ENCODE data around the gene CRELD2.

The CRELD2 gene

DNA sequence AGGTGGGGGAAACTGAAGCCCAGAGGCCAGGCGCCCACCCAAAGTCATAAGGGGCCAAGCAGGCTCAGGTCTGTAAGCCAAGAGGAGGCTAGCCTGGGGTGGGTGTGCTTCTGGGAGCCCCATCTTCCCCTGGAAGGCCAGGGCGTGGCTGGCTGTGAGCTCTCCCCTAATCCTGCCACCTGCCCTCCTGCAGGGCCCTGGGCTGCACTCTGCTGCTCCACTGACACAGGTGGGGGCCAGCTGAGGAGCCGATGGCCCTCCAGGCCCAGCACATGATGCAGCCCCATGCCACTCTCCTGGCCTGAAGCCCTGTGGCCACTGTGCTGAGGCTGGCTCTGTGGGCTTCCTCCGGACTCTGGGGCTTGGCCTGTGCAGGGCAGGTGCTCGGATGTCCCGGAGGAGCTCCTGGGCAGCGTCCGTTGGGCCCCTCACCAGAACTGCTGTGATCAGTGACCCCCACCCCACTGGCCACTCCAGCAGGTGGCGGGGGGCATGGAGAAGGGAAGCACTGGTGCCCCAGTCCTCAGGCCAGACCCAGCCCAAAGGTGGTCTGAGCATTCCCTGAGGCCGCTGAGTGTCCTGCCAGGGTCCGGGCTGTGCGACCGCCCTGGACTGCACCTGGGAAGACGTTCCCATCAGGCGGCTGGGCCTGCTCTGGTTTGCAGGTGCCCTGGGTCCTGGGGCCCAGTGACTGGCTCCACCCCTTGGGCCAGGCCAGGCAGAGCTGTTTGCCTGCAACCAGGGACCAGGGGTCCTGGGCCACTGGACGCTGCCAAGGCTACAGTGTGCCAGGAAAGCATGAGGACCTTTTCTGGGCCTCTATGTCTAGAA is 50.6 kb downstream of the CRELD2 start:
- no peak for DNase-seq (ENCODE audit: low spot score)

DNA sequence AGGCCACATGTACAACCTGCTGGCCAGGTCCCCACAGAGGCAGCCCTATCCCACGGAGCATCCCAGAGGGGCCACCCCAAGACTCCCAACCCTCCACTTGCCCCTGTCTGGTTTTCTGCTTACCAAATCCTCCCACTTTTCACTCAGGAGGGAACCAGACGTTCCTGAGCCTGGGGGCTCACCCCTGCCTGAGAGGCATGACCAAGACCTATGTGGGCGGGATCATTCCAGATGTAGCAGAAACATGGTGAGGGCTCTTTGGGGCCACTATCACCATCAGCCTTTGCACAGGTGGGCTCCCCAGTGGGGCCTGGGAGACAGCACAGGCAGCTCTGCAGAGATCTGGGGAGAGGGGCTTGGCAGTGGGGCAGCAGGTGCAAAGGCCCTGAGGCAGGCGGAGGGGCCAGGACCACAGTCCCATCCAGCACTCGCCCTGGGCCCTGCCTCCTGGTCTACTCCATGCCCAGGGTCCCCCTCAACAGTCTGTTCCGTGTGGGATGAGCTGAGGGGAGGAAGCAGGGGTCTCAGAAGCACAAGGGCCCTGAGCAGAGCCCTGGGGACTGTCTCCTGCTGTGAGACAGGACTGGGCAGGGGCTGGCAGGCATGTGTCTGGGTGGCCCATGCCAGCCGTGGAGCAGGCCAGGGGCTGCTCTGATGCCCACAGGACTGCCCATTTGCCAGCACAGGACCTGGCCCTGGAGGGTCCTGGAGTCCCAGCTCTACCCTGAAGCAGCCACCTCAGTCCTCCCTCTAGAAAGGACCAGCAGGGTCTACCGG is 51.5 kb downstream of the CRELD2 start:
- DNase-seq (ENCODE audit: low spot score), result no peak

DNA sequence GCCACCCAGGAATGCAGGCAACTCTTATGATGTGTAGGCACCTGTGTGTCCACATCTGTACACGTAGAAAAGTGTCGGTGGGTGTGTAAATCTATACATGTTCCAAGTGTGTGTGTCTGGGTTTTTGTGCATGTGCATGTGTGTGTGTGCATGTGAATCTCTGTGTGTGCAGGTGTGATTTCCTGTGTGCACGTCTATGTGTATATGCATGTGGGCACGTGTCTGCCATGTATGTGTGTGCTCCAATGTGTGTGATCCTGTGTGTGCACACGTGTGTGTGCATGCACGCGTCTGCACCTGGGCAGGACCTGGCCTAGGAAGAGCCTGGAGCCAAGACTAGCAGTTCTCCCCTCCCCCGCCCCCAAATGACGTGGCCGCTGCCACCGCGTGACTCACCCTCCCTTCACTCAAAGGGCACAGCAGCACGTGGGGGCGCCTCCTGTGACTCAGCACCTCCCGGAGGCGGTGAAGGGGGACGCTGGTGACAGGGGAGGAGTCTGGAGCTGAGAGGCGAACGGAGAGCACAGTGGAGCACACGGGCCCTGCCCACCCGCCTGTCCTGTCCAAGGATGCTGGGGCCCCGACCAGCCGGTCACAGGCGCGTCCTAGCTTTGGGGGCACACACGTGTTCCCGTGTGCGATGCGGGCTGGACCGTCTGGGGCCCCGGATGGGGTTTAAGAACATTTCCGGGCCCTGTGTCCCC is 52.2 kb downstream of the CRELD2 start:
- DNase-seq (ENCODE audit: low spot score), result peak; percentile 97

DNA sequence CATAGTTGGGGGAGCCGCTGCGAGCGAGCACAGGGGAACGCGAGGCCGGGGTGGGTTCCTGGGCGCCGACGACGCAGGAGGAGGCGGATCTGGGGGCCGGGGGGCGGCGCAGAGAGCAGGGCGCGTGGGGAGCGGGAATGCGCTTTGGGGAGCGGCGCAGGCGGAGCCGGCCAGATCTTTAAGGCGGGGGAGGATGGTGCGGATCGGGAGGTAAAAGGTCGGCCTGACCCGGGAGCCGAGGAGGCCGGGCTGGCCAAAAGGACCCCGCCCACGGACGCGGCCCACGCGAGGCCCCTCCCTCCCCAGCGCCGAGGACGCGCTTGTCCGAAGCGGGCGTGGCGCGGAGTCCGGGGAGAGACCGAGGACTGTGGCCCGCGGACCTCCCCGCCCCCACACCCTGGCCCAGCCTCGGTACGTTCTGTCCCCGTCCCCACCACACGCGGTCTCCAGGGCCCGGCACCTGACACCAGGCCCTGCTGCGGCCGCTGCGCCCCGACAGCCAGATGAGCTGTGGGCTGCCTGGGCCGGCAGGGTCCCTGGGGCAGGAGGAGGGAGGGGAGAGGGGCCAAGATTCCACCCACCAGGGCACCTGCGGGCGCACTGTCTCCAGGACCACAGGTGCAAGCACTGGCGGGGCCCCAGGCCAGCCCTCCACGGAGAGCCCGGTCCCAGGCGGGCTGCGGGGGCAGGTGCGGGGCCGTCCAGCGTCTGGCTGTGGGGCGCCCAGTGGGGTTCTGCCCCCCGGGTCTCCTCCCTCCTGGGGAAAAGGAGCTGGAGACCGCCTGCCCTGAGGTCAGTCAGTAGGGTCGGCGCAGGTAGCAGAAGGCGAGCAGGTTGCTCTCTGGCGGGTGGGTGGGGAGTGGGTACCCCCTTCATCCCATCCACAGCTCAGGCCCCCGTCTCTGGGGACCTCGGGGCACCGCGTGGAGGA is 53.1 kb downstream of the CRELD2 start:
- peak; percentile 86 for DNase-seq (ENCODE audit: low spot score)

DNA sequence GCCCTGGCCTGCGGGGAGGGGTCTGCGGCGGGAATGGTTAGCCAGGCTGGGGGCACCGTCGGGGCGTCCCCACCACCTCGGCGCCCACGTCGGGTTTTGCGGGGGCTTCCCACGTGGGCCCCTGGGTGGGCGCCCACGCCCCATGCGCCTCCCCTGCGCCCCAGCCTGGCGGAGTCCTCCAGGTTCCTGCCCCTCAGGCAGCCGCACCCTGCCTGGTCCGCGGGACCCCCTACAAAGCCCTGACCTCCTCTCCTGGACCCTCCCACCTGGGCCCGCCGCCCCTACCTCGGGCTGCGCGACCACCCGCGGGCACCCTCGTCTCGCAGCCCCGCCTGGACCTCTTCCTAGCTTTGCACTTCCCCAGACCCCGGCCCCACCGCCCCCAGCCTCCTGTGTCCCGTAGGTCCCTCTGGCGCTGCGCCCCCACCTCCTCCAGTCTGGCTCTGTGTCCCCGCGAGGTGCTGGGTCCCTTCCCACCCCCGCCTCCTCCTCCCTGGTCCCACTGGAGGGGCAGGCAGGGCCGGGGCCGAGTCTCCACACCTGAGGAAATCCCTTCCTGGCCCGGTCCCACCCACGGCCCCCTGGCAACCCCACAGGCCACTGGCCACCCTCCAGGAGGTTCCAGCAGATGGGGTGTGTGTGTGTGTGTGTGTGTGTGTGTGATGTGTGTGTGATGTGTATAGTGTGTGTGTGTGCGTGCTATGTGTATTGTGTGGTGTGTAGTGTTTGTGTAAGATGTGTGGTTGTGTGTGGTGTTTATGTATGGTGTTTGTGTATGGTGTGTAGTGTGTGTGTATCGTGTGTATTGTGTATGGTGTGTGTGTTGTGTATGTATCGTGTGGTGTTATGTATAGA is 54.0 kb downstream of the CRELD2 start:
- no peak for DNase-seq (ENCODE audit: low spot score)

DNA sequence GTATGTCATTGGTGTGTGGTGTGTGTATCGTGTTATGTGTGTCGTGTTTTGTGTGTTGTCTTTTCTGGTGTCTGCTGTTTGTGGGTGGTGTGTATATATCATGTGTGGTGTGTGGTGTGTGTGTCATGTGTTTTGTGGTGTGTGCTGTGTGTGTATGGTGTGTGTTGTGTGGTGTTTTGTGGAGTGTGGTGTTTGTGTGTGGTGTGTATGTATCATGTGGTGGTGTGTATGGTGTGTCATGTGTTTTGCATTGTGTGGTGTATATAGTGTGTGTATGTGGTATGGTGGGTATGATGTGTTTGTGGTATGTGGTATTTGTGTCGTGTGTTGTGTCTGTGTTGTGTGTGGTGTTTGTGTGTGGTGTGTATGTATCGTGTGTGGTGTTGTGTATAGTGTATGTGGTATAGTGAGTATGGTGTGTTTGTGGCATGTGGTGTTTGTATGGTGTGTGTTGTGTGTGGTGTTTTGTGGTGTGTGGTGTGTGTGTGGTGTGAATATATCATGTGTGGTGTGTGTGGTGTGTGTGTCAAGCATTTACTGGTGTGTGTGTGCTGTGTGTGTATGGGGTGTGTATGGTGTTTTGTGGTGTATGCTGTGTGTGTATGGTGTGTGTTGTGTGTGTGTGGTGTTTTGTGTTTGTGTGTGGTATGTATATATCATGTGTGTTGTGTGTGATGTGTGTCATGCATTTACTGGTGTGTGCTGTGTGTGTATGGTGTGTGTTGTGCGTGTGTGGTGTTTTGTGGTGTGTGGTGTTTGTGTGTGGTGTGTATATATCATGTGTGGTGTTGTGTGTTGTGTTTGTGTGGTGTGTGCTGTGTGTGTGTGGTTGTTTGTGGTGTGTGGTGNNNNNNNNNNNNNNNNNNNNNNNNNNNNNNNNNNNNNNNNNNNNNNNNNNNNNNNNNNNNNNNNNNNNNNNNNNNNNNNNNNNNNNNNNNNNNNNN is 54.9 kb downstream of the CRELD2 start:
- DNase-seq (ENCODE audit: low spot score), result no peak

DNA sequence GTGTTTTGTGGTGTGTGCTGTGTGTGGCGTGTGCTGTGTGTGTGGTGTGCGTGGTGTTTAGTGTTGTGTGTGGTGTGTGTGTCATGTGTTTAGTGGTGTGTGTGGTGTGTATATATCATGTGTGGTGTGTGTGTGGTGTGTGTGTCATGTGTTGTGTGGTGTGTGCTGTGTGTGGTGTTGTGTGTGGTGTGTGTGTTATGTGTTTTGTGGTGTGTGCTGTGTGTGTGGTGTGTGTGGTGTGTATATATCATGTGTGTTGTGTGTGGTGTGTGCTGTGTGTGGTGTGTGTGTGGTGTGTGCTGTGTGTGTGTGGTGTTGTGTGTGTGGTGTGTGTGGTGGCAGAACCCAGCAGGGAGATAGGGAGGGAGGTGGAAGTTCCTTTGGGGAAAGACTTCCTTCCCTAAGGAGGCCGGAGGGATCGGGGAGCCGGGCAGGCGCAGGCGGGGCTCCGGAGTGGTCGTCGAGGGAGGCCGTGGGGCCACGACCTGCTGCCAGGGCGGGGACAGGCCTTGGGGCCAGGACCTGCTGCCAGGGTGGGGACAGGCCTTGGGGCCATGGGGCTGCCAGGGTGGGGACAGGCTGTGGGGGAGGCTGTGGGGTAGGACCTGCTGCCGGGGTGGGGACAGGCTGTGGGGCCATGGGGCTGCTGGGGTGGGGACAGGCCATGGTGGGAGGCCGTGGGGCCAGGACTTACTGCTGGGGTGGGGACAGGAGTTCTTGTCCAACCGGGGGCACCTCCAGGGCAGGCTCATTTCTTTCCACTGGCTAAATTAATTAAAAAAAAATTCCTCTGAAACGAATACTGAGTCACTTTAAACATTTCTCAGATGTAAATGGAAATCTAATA is 57.3 kb downstream of the CRELD2 start:
- no peak for DNase-seq (ENCODE audit: low spot score)

DNA sequence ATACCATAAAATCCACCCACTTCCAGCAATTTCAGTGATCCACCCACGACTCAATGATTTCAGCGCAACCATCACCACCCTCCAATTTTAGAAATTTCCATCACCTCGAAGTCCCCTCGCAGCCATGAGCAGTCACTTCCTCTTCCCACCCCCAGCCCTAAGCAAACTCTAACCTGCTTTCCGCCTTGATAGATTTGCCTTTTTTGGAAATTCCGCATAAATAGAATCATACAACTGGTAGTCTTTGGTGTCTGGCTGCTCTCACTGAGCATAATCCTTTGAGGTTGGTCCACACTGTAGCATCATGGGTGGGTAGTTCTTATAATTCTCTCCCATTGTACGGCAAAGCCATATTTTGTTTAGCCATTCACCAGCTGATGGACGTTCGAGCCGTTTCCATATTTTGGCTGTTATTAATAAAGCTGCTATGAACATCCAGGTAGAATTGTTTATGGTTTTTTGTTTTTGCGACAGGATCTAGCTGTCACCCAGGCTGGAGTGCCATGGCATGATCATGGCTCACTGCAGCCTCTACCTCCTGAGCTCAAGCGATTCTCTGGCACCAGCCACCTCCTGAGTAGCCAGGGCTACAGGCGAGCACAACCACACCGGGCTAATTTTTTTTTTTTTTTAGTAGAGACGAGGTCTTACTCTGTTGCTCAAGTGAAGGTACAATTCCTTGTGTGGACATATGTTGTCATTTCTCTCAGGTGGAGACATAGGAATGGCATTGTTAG is 58.2 kb downstream of the CRELD2 start:
- no peak for DNase-seq (ENCODE audit: low spot score)
